Activated CD8-positive, alpha-beta memory T cell treated with anti-CD3 and anti-CD28 coated beads, Interleukin-2, amount 50 U/mL, for 1 hour (primary cell): ENCODE data around the gene SLC22A6.

Experiments
- DNase-seq: peaks from one replicate; pipeline ENCODE4 v3.0.0-alpha.2; 2020; ENCODE audit errors: extremely low read depth

Gene SLC22A6, protein sequence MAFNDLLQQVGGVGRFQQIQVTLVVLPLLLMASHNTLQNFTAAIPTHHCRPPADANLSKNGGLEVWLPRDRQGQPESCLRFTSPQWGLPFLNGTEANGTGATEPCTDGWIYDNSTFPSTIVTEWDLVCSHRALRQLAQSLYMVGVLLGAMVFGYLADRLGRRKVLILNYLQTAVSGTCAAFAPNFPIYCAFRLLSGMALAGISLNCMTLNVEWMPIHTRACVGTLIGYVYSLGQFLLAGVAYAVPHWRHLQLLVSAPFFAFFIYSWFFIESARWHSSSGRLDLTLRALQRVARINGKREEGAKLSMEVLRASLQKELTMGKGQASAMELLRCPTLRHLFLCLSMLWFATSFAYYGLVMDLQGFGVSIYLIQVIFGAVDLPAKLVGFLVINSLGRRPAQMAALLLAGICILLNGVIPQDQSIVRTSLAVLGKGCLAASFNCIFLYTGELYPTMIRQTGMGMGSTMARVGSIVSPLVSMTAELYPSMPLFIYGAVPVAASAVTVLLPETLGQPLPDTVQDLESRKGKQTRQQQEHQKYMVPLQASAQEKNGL

DNA sequence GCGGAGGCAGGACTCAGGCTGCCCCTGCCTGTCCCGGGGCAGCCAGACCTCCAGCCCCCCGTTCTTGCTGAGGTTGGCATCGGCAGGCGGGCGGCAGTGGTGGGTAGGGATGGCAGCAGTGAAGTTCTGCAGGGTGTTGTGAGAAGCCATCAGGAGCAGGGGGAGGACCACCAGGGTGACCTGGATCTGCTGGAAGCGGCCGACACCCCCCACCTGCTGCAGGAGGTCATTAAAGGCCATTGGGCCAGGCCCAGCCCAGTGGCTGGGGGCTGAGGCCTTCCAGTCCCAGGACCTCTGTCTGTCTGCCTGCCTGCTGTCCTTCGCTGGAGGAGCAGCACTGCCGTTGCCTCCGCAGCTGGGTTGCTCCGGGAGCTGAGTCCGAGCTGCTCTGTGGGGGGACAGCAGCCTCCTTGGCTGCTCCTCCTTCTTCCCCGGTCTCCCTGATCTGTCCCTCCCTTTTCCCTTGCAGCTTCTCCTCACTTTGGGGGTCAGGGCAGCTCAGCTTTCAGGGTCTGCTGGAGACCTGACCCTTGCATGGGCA, at the start of gene SLC22A6:
Gene SLC22A6, minus strand, starts transcription at position 517 of the 541 bp plus-strand sequence. Its CDS starts 277 bp downstream, at position 240.
- no peak for DNase-seq

DNA sequence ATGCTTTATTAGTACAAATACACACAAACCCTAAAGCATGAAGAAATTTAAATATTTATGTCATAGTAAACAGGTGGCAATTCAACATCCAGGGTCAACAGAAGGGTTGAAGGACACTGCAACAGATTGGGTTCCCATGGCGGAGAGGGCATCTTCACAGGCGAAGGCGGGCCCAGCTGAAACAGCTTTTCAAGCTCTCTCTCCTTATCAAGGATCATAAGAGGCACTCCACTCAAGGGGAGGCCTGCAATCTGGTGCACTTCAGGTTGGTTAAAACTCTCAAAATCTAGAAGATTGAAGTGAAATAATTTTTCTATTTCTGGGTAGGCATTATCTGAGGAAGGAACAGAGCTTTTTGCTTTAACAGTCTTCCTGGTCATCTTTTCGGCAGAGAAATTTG, 47.7 kb upstream of the SLC22A6 start:
- no peak for DNase-seq

DNA sequence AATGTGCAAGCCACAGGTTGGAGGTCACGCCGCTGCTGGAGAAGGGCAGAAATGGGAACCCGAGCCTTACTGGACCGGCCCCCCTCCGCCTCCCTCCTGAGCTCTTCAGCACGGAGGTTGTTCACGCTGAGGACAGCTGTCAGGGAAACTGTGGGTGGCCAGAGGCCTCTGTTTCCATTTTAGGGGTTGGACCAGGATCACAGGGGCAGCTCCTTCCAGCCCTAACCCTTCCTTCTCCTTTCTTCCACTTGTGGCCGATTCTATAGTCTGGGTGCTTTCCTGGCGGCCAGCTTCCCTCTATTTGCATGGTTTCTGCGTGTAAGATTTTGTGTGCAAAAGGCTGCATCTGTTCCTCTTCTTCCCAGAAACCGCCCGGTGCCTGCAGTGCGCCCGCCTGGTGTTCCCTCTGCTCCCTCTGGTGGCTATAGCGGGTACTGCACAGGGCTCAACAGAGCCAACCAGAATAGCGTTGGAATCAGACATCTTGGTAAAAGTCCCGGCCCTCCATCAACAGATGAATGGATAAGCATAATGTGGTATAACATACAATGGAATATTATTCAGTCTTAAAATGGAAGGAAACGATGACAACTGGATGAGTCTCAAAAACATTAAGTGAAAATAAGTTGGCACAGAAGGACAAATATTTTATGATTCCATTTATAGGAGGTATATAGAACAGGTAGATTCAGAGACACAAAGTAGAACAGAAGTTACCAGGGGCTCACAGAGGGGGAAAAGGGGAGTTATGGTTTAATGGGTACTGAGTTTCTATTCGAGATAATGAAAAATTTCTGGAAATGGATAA, 39.3 kb upstream of the SLC22A6 start:
- DNase-seq, result peak; percentile 52

DNA sequence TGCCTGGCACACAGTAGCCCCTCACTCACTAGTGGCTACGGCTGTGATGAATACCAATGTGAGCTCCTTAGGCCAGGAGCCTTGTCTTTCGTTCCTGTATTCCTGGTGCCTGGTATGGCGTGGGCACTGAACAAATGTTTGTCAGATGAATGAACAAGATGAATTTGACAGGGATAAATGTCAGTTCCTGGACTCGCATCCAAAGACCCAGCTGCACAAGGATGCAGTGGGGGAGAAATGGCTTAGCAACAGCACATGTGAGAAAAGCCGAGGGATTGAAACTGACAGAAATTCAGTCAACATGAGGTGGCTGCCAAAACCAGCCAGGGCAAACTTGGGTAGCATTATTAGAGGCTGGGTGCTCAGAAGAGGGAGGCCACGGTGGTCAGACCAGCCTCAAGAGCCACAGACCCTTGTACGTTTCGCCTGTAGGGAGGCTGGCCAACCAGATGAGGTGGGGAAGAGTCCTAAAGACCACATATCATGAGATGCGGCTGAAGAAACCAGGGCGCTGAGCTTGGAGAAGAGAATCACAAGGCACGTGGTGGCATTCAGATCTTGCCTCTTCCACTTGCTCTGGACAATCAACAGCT, 38.6 kb upstream of the SLC22A6 start:
- no peak for DNase-seq

DNA sequence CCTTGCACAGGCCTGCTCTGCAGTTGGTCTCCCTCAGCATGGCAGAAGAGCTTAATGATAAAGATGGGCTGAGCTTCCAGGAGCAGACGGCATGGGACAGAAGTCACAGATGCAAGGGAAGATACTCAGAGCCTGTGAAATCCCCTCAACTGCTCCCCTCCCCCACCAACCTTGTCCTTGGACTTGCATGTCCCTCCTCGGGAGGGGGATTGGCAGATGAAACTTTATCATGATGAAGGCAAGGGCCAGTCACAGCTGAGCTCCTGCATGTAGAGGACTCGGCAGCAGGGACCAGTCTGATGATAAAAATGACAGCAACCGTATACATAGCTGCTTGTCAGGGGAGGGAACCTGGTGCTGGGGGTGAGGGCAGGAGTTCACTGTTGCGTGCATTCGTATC, 37.7 kb upstream of the SLC22A6 start:
- DNase-seq, result no peak

DNA sequence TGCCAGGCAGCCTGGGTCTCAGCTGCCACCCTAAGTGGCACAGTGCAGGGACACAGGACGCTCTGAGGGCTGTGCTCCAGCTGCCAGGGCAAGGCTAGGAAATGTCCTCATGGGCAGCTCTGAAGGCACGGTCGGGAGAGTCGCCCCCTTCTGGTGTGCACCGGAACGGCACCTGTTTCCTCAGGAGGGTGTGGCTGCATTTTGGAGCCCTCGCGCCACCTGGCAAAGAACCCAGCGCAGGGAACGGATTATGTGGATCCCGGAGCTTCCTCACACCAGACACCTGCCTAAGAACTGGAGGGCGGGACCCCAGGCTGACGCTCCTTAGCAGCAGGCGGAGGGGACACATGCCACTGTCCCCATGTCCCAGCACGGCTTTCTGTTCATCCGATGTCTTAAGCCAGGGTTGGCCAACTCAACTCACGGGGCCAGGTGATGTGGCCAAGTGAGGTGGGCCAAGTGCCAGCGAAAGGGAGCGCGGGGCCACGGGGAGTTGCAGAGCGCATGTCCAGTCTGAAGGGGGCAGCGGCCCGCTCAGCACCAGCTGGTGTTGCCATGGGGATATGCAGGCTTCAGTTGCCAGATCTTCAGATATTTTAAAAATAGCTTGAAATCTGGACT, 36.0 kb upstream of the SLC22A6 start:
- no peak for DNase-seq

DNA sequence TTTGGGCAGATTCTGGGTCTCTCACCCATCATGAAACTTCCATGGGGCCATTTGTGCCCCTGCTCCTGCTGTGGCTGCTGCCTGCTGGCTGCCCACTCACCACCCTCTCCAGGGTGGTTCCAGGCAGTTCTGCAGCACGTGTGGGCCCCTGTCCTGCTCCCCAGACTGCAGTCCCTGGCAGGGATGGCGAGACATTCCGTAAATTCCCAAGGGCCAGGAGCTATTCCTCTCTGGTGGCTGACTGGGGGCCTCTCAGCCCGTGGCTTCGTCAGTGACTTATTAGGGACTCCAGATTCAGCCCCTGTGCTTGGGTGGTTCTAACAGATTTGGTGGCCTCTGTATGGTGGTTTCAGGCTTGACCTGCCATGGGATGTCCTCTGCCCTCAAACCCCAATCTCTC, 34.7 kb upstream of the SLC22A6 start:
- DNase-seq, result no peak

DNA sequence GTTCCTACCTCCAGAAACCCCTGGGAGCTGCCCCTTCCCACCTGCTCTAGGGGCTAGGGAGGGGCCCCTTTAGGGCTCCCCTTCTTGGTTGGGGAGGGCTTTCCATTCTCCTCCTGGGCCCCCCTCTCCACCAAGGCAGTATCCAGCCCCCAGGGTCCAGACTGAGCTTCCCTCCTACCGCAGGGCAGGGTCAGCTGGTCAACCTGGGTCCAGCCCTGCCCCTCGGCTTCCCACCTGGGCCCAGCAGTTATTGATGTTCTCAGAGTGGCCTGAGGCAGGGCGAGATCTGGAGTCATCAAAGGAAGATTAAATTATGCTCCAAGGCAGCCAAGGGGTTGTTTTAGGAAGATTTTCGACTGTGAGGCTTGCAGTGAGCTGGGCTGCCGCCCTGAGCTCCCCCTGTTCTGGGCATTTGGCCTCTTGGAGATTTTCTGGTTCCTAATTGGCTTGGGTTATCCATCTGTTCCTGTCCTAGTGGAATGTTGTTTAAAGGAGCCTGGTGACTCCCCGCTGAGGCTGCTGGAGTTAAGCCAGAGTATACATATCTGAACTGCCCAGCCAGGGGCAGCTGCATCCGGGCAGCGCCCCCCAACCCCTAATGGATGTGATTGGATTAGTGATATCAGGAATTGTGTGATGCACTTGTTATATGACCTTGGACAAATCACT, 32.7 kb upstream of the SLC22A6 start:
- no peak for DNase-seq

DNA sequence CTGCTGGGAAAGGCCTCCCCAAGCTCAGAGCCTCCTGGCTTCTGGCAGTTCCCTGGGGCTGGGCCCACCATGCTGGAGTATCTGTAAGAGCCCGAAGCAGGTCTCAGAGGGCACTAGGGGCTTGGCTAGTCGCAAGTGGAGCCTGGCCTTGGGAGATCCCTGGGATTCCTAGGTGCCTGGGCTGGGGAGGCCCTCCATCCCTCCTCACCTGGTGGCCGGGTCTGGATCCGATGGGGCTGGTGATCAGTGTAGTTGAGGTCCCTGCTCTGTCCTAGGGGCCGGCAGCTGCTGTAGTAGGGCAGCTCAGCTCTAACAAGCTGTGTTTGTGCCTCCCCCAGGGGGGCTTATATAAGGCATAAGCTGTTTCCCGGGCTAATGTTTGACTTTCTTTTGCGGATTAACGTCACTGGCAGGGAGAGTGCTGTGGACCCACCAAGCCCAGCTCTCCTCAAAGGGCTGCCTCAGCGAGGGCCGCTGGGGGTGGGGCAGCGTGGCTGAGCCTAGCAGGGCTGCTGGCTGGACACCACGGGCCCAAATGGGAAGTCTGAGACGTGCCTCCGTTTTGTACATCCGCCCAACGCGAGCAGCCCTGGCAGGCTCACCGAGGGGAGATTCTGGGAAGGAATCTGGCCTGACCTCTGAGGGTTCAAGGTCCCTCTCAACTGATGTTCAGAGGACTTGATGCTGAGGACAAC, 30.9 kb upstream of the SLC22A6 start, which contains the start of gene SLC22A8:
Gene SLC22A8, minus strand, starts transcription at position 321 of the 695 bp plus-strand sequence. CDS start 883 bp downstream, outside the sequence.
- DNase-seq, result no peak

DNA sequence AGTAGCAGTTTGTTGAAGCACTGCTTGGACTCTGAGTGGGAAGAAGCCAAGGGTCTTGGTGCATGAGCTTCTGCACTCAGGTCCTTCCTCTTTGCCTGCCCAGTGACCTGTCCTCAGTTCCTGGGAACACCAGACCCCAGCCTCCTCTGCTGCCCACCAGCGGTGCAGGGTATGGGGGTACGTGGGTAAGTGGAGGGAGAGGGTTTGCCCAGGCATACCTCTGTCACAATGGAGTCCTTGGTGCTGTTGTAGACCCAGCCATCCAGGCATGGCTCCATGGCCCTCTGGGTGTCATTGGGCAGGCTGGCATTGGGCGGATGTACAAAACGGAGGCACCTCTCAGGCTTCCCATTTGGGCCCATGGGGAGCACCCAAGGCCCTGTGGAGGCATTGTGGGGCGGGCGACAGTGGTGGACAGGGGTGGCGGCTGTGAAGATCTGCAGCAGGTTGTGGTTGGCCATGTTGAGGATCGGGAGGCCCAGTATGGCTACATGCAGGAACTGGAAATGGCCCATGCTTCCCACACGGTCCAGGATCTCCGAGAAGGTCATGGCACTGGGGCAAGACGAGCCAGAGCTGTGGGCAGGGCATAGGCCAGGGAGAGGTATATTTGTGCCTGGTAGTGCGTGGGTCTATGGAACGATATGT, 29.8 kb upstream of the SLC22A6 start:
- DNase-seq, result no peak

DNA sequence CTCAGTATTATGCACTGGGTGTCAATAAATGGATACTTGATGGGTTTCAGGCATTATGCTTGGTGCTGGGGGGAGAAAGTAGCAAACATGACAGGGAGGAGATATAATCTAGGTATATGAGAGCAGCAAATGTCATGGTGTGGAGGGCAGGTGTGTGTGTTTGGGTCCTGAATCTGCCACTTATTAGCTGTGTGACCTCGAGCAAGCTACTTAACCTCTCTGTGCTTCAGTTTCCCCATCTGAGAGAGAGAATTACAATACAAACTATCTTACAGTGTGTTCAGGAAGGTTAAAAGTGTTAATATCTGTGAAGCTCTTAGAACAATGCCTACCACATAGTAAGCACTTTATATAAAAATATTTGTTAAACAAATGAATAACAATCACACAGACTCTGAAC, 28.1 kb upstream of the SLC22A6 start:
- DNase-seq, result no peak

DNA sequence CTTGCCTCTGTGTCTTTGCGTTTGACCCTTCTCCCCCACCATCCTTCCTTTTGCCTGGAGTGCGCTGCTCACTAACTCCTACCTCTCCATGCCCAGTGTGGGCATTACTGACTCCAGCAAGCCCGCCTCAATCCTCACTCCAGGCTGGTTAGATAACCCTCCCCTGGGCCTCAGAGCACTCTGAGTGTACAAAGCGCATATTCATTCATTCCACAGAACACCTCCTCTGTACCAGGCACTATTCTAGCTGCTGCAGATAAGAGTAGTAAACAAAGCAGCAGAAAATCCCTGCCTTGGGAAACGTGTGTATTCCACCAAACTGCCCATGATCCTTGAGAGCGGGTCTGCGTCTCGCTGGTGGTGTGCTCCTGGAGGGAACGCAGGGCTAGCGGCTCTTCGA, 27.7 kb upstream of the SLC22A6 start:
- DNase-seq, result no peak

DNA sequence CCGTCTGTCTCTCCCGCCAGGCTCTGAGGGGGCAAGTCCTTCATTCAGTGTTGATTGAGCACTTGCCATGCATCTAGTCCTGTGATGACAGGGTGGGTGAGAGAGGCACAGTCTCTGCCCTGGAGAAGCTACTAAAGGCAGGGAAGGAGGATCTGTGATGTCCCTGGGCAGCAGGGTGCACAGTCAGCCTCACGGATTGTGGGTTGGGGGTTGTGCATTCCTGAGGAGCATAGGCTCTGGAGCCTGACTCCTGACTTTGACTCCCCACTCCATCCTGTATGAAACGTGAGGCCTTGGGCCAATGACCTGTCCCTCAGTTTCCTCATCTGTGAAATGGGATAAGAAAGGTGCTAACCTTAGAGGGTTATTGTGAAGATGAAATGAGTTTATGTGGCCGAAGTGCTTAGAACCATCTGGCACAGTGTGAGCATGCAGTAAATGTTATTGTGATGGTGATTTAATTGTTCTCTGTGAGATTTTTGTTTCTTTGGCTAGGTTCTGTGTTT, 26.2 kb upstream of the SLC22A6 start:
- no peak for DNase-seq

DNA sequence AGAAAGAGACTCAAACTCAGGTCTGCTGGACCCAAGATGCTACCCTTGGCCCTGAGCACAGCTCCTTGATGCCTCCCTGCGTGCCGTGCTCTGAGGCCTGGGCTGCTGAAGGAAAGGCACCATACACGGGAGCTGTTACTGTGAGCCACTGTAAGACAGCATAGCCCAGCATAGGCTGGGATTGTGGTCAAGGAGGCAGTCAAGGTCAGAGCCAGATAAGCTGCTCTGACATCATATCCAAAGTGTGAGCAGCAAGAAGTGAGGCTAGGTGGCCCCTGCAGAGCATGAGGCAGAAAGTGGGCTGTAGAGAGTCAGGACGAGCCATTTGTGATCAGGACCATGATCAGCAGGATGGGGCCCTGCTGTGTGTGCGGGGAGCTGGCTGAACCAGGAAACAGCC, 23.2 kb upstream of the SLC22A6 start:
- DNase-seq, result no peak

DNA sequence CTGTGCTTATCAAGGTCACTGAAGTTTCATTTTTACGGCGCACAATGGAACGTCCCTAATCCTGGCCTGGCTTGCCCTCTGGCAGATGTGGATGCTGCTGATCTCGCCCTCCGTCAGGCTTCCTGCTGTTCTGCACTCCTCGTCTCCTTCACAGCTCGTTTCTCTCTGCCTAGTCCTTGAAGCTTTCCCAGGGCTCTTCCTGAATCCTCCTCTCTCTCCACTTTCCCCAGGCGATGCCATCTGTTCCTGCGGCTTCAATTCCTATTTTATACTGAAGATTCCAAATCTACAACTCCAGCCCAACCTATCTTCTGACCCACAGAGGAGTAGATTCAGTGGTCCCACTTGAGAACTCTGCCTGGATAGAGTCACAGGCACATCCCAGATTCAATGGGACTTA, 16.7 kb upstream of the SLC22A6 start:
- DNase-seq, result no peak

DNA sequence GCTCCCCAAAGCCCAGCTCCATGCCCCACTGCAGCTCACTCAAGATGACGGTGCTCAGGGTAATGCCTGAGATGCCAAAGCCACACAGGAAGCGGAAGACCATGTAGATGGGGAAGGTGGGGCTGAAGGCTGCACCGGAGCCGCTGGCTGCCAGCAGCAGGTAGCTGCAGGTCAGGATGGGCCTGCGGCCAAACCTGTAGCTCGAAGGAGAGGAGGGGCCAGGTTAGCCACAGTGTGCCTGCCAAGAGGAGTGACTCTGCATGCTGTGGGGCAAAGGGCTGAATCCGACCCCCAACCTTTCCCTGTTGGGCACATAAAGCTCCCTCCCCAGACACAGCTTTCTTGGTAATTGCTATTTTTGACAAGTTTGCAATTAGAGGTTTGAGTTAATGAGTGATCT, 14.9 kb upstream of the SLC22A6 start:
- DNase-seq, result no peak

DNA sequence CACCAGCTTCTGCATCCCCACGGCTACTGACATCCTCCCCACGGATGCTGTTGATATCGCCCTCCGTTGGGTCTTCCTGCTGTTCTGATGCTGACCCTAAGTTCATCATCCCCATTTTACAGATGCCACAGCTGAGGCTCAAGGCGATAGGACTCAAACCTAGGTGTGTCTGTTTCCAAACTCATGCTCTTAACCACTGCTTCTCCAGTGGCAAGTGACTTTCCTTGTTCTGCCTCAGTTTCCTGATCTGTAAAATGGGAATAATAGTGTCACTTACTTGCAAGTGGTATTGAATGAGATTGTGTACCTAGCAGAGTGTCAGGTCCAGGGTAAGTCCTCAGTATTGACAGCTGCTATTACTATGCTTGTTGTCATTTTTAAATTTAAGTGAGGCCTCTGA, 14.4 kb upstream of the SLC22A6 start:
- DNase-seq, result no peak

DNA sequence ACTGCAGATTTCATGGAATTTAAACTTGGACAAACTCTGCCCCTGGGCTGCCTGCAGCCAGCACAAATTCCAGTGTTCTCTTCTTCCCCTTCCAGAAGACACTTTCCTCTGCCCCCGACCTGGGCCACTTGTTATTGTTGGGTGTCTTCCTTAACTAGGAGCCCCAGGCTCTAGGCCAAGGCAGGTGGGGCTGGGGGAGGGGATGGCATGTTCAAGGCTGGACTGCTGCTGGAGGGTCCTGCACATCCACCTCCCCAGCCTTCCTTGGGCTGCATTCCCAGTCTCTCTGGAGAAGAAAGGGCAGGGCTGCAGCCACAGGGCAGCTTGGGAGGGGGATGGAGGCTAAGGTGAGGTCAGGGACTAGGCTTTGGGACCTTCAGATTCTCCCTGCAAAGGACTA, 11.5 kb upstream of the SLC22A6 start:
- DNase-seq, result no peak

DNA sequence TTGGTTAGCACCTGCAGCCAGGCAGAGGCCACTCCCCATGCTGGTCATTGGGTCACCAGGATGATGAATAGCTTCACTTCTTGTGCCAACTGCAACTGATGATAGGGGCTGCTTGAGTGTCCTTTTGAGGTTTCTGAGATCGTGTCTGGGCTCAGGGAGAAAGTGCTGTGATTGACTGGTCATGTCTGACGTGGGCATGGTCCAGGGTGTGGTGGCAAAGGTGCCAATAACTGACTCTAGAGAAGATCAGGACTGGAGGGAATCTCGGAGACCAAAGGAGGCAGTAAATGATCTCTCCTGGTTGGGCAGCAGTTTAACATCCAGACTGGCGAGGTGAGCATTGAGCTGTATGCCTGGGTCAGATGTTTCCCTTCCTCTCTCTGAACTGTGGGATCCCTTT, 10.0 kb upstream of the SLC22A6 start:
- DNase-seq, result no peak

DNA sequence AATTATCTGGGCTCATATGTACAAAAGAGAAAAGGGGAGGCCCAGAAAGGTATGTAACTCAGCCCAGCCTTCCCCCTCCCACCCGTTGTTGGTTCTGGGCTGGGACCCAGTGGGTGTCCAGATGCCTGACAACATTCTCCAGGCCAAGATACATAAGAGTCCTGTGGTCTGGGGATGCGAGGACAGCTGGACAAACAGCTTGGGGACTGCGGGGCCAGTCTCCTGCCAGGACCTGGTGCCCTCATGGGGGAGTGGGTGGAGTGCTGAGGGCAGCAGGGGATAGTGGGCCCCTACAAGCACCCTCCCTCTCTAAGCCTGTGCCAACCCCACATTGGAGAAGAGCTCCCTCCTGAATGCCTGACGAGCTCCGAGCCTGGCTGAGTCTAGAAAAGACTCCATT, 3.5 kb upstream of the SLC22A6 start:
- DNase-seq, result no peak
